ENCODE measurements around the gene CASP7.

The CASP7 gene

DNA sequence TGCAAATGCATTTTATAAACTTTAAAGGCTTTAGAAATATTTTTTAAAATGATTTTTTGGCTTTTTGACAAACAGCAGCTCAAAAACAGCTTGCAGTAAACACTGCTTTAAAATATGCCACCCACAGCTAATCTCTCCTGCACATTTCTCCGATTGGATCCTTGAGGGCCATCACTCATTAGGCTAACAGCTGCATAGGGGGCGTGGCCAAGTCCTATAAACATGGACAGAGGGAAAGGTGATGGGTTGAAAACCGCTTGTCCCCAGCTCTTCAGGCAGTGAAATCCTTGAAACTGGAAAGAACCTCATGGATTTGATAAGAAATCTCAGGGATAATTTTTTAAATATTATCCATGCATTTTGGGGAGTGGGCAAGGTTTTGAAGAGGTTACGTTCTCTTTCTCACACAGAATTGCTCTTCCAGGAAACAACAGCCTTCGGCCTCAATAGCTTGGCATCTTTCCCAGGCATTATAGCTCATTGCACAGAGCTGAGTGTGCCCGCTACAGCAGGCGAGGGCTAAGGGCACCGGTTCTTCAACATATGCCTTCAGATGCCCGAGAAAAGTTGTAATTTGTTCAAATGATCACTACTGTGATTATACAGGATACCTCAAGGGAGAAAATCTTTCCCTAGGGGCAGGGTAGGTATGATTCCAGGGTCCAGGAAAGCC, 73.4 kb downstream of the CASP7 start:
- Histone ChIP-seq H2BK15ac (replicated peaks; ENCODE audit: low read depth) (no peak overlapping the region), H3K79me1 (ENCODE audit: low read length) (no peaks in the 10 kb centered on the region), H3K4ac (ENCODE audit: low read depth, low read length) (no peak overlapping the region), H3K27me3 (ENCODE audit: insufficient read depth, low read length, poor library complexity) (no peaks in the 10 kb centered on the region), H2BK5ac (ENCODE audit: low read length) (no peak overlapping the region), H4K8ac (ENCODE audit: low read depth, low read length) (no peak overlapping the region), H3K56ac (ENCODE audit: low read length) (no peak overlapping the region), H2BK120ac (ENCODE audit: low read depth, low read length) (no peak overlapping the region), H4K5ac (ENCODE audit: low read length) (no peak overlapping the region), H3K23ac (ENCODE audit: low read length) (no peak overlapping the region), H3K4me3 (ENCODE audit: low read length) (no peak overlapping the region), H3K4me2 (ENCODE audit: low read length) (no peak overlapping the region), H3K79me2 (ENCODE audit: control insufficient read depth, insufficient read depth, low read length) (no peaks in the 10 kb centered on the region), H3K9ac (ENCODE audit: low read length) (no peak overlapping the region), H3K4me1 (ENCODE audit: control insufficient read depth, low read depth, low read length) (no peaks in the 10 kb centered on the region), H3K36me3 (ENCODE audit: control insufficient read depth, insufficient read depth, low read length) (no peaks in the 10 kb centered on the region), H3K18ac (ENCODE audit: low read length) (no peak overlapping the region), H3K27ac (ENCODE audit: low read depth, low read length) (no peak overlapping the region), H2AK5ac (ENCODE audit: low read length) (no peak overlapping the region)
- WGBS (ENCODE audit: extremely low coverage, insufficient coverage, low lambda C conversion rate): no CpG with 5 or more reads among the region's 9 CpGs
- DNase-seq: no peak

DNA sequence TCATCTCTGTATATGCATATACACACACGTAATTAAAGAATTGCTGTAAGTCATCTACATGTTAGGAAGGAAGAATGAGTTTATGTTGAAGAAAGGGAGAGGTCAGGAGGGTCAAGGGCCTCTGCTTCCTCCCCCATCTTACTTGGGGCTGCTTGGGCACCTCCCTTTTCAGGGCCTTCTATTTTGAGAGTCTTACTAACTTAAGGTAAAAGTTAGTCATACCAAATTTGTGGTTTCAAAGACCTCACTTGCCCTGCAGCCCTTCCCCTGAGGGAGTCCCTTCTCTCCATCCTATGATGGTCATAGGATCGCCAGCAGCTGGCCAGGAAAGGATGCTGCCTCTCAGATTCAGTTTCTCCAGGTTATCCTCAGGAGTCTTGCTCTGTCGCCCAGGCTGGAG, 74.4 kb downstream of the CASP7 start:
- Histone ChIP-seq H3K27ac (ENCODE audit: low read depth, low read length) (no peak overlapping the region), H3K4ac (ENCODE audit: low read depth, low read length) (no peak overlapping the region), H3K79me1 (ENCODE audit: low read length) (no peaks in the 10 kb centered on the region), H3K23ac (ENCODE audit: low read length) (no peak overlapping the region), H2AK5ac (ENCODE audit: low read length) (no peak overlapping the region), H3K27me3 (ENCODE audit: insufficient read depth, low read length, poor library complexity) (no peaks in the 10 kb centered on the region), H3K4me2 (ENCODE audit: low read length) (no peak overlapping the region), H3K56ac (ENCODE audit: low read length) (no peak overlapping the region), H4K5ac (ENCODE audit: low read length) (no peak overlapping the region), H3K18ac (ENCODE audit: low read length) (no peak overlapping the region), H2BK15ac (replicated peaks; ENCODE audit: low read depth) (no peak overlapping the region), H2BK120ac (ENCODE audit: low read depth, low read length) (no peak overlapping the region), H4K8ac (ENCODE audit: low read depth, low read length) (no peak overlapping the region), H3K4me1 (ENCODE audit: control insufficient read depth, low read depth, low read length) (no peaks in the 10 kb centered on the region), H2BK5ac (ENCODE audit: low read length) (no peak overlapping the region), H3K79me2 (ENCODE audit: control insufficient read depth, insufficient read depth, low read length) (no peaks in the 10 kb centered on the region), H3K36me3 (ENCODE audit: control insufficient read depth, insufficient read depth, low read length) (no peaks in the 10 kb centered on the region), H3K4me3 (ENCODE audit: low read length) (no peak overlapping the region), H3K9ac (ENCODE audit: low read length) (no peak overlapping the region)
- WGBS (ENCODE audit: extremely low coverage, insufficient coverage, low lambda C conversion rate): no CpG with 5 or more reads among the region's 3 CpGs
- DNase-seq: no peak

GRCh38 chr10:113754768-113755167, 75.1 kb downstream of the CASP7 start:
- Histone ChIP-seq H3K9ac (ENCODE audit: low read length) (no peak overlapping the region), H2BK5ac (ENCODE audit: low read length) (no peak overlapping the region)

GRCh38 chr10:113756940-113757543, 77.3 kb downstream of the CASP7 start:
- no peak overlapping the region for H2AK5ac ChIP-seq (ENCODE audit: low read length)
- no CpG with 5 or more reads among the region's 12 CpGs for WGBS (ENCODE audit: extremely low coverage, insufficient coverage, low lambda C conversion rate)
- no peak overlapping the region for H3K23ac ChIP-seq (ENCODE audit: low read length)
- no peak overlapping the region for H3K4me2 ChIP-seq (ENCODE audit: low read length)
- H2BK5ac ChIP-seq (ENCODE audit: low read length): no peak overlapping the region
- H3K79me2 ChIP-seq (ENCODE audit: control insufficient read depth, insufficient read depth, low read length): no peaks in the 10 kb centered on the region
- no peak overlapping the region for H3K56ac ChIP-seq (ENCODE audit: low read length)
- no peak overlapping the region for H3K18ac ChIP-seq (ENCODE audit: low read length)
- no peak overlapping the region for H2BK15ac ChIP-seq (replicated peaks; ENCODE audit: low read depth)
- no peak overlapping the region for H3K9ac ChIP-seq (ENCODE audit: low read length)
- H3K27me3 ChIP-seq (ENCODE audit: insufficient read depth, low read length, poor library complexity): no peaks in the 10 kb centered on the region
- no peak overlapping the region for H3K4me3 ChIP-seq (ENCODE audit: low read length)
- DNase-seq: no peak
- no peaks in the 10 kb centered on the region for H3K4me1 ChIP-seq (ENCODE audit: control insufficient read depth, low read depth, low read length)
- no peak overlapping the region for H3K4ac ChIP-seq (ENCODE audit: low read depth, low read length)
- no peaks in the 10 kb centered on the region for H3K79me1 ChIP-seq (ENCODE audit: low read length)
- no peak overlapping the region for H2BK120ac ChIP-seq (ENCODE audit: low read depth, low read length)
- H4K5ac ChIP-seq (ENCODE audit: low read length): no peak overlapping the region
- H3K36me3 ChIP-seq (ENCODE audit: control insufficient read depth, insufficient read depth, low read length): no peaks in the 10 kb centered on the region
- no peak overlapping the region for H3K27ac ChIP-seq (ENCODE audit: low read depth, low read length)
- no peak overlapping the region for H4K8ac ChIP-seq (ENCODE audit: low read depth, low read length)

More at GRCh38 chr10:113754768-113755167, 75.1 kb downstream of the CASP7 start:
- Histone ChIP-seq H2AK5ac (ENCODE audit: low read length) (no peak overlapping the region), H3K27ac (ENCODE audit: low read depth, low read length) (no peak overlapping the region), H3K36me3 (ENCODE audit: control insufficient read depth, insufficient read depth, low read length) (no peaks in the 10 kb centered on the region), H4K8ac (ENCODE audit: low read depth, low read length) (no peak overlapping the region), H3K23ac (ENCODE audit: low read length) (no peak overlapping the region), H3K4me1 (ENCODE audit: control insufficient read depth, low read depth, low read length) (no peaks in the 10 kb centered on the region), H3K4me3 (ENCODE audit: low read length) (no peak overlapping the region), H3K79me2 (ENCODE audit: control insufficient read depth, insufficient read depth, low read length) (no peaks in the 10 kb centered on the region), H2BK120ac (ENCODE audit: low read depth, low read length) (no peak overlapping the region), H3K56ac (ENCODE audit: low read length) (no peak overlapping the region), H3K4ac (ENCODE audit: low read depth, low read length) (no peak overlapping the region), H3K27me3 (ENCODE audit: insufficient read depth, low read length, poor library complexity) (no peaks in the 10 kb centered on the region), H3K4me2 (ENCODE audit: low read length) (no peak overlapping the region), H3K79me1 (ENCODE audit: low read length) (no peaks in the 10 kb centered on the region), H4K5ac (ENCODE audit: low read length) (no peak overlapping the region), H3K18ac (ENCODE audit: low read length) (no peak overlapping the region), H2BK15ac (replicated peaks; ENCODE audit: low read depth) (no peak overlapping the region)
- peak; percentile 68 for DNase-seq
- no CpG with 5 or more reads among the region's 9 CpGs for WGBS (ENCODE audit: extremely low coverage, insufficient coverage, low lambda C conversion rate)

DNA sequence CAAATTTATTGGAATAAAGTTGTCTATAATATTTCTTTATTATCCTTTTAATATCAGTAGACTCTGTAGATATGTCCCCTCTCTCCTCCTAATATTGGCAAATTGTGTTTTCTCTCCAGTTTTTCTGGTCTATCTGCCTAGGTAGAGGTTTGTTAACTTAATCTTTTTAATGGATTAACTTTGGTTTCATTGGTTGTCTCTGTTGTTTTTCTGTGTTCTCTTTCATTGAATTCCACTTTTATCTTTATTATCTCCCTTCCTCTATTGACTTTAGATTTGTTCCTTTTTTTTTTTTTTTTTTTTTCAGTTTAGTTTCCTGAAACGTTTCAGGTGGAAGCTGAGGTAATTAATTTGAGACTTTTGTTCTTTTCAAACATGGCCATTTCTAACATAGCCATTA, 82.4 kb downstream of the CASP7 start:
- H3K23ac ChIP-seq (ENCODE audit: low read length): no peak overlapping the region
- no peaks in the 10 kb centered on the region for H3K27me3 ChIP-seq (ENCODE audit: insufficient read depth, low read length, poor library complexity)
- H3K4ac ChIP-seq (ENCODE audit: low read depth, low read length): no peak overlapping the region
- H2BK15ac ChIP-seq (replicated peaks; ENCODE audit: low read depth): no peak overlapping the region
- no CpG with 5 or more reads among the region's 1 CpG for WGBS (ENCODE audit: extremely low coverage, insufficient coverage, low lambda C conversion rate)
- H2BK120ac ChIP-seq (ENCODE audit: low read depth, low read length): no peak overlapping the region
- H3K79me1 ChIP-seq (ENCODE audit: low read length): no peaks in the 10 kb centered on the region
- no peak overlapping the region for H3K9ac ChIP-seq (ENCODE audit: low read length)
- H3K18ac ChIP-seq (ENCODE audit: low read length): no peak overlapping the region
- no peak overlapping the region for H2BK5ac ChIP-seq (ENCODE audit: low read length)
- no peak overlapping the region for H3K56ac ChIP-seq (ENCODE audit: low read length)
- H3K4me2 ChIP-seq (ENCODE audit: low read length): no peak overlapping the region
- H4K5ac ChIP-seq (ENCODE audit: low read length): no peak overlapping the region
- DNase-seq: no peak
- H3K27ac ChIP-seq (ENCODE audit: low read depth, low read length): no peak overlapping the region
- no peak overlapping the region for H3K4me3 ChIP-seq (ENCODE audit: low read length)
- H3K79me2 ChIP-seq (ENCODE audit: control insufficient read depth, insufficient read depth, low read length): no peaks in the 10 kb centered on the region
- no peak overlapping the region for H4K8ac ChIP-seq (ENCODE audit: low read depth, low read length)
- H2AK5ac ChIP-seq (ENCODE audit: low read length): no peak overlapping the region
- H3K4me1 ChIP-seq (ENCODE audit: control insufficient read depth, low read depth, low read length): no peaks in the 10 kb centered on the region
- H3K36me3 ChIP-seq (ENCODE audit: control insufficient read depth, insufficient read depth, low read length): no peaks in the 10 kb centered on the region

DNA sequence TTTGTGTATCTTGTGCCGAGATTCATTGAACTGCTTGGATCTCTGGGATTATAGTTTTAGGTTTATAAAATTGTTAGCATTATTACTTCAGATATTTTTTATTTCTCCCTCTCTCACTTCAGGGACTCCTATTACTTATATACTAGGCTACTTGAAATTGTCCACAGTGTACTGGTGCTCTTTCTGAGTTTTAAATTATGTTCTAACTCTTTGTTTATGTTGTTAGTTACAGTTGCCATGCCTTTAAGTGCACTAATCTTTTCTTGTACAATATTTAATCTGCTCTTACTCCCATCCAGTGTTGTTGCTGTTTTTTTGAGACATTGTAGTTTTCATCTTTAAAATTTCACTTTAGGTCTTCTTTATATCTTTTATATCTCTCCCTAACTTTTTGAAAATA, 84.9 kb downstream of the CASP7 start:
- no peak overlapping the region for H3K4ac ChIP-seq (ENCODE audit: low read depth, low read length)
- H3K36me3 ChIP-seq (ENCODE audit: control insufficient read depth, insufficient read depth, low read length): no peaks in the 10 kb centered on the region
- H4K5ac ChIP-seq (ENCODE audit: low read length): no peak overlapping the region
- no peak overlapping the region for H3K56ac ChIP-seq (ENCODE audit: low read length)
- no peak overlapping the region for H3K23ac ChIP-seq (ENCODE audit: low read length)
- no peak overlapping the region for H4K8ac ChIP-seq (ENCODE audit: low read depth, low read length)
- H3K9ac ChIP-seq (ENCODE audit: low read length): no peak overlapping the region
- no peaks in the 10 kb centered on the region for H3K27me3 ChIP-seq (ENCODE audit: insufficient read depth, low read length, poor library complexity)
- no peak overlapping the region for H2BK120ac ChIP-seq (ENCODE audit: low read depth, low read length)
- no peak overlapping the region for H2BK5ac ChIP-seq (ENCODE audit: low read length)
- no CpG with 5 or more reads among the region's 1 CpG for WGBS (ENCODE audit: extremely low coverage, insufficient coverage, low lambda C conversion rate)
- no peak overlapping the region for H3K4me3 ChIP-seq (ENCODE audit: low read length)
- no peaks in the 10 kb centered on the region for H3K79me2 ChIP-seq (ENCODE audit: control insufficient read depth, insufficient read depth, low read length)
- H3K27ac ChIP-seq (ENCODE audit: low read depth, low read length): no peak overlapping the region
- no peak for DNase-seq
- H3K4me2 ChIP-seq (ENCODE audit: low read length): no peak overlapping the region
- no peak overlapping the region for H3K18ac ChIP-seq (ENCODE audit: low read length)
- H2AK5ac ChIP-seq (ENCODE audit: low read length): no peak overlapping the region
- no peaks in the 10 kb centered on the region for H3K79me1 ChIP-seq (ENCODE audit: low read length)
- no peaks in the 10 kb centered on the region for H3K4me1 ChIP-seq (ENCODE audit: control insufficient read depth, low read depth, low read length)
- H2BK15ac ChIP-seq (replicated peaks; ENCODE audit: low read depth): no peak overlapping the region
